Fibroblast of skin of left quadriceps (primary cell): ENCODE results near the gene STAT3.
"Not testable (repeated sequence)": the region's sequence is repeated elsewhere in the genome, so short reads cannot be mapped to it uniquely, and the experiment has no call there.

Experiments used
- DNase-seq, 2 experiments: peaks; one replicate each; pipeline ENCODE4 v3.0.0-alpha.2; 2013; ENCODE audit warnings: low read depth in 2 of 2

STAT3 gene

DNA sequence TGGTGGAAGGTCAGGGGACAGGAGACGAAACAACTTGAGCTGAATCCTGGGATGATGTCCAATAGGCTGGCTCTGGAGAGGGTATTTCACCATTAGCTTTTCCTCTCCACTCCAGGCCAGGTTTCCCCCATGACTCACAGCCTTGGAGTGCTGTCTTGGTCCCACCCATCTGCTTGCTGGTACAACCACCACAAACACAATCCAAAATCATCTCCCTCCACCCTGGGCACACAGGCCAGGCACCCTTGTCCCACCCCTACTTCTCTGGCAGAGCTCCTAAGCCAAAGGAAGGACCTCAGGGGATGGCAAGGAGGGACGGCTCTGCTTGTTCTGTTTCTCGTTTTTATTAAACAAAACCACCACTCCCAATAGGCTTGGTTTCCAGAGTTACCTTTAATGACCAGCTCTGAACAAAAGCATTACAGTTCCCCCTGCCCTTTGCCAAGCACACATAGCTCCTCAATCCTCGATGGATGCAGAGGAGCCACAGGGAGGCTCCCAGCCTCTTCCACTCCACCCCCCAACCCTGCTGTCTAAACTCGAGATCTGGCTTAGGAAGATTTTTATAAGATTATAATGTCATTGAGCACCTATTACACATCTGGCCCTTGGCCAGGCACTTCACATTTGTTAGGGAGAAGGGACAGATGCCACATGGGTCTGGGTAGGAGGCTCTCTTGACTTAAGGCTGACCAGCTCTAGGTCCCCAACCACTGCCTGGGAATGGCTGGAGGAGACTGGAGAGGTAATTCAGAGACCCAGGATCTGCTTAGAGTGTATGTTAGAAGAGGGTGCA, 21.5 kb upstream of the STAT3 start:
- DNase-seq: peak; percentile 49 to 58

DNA sequence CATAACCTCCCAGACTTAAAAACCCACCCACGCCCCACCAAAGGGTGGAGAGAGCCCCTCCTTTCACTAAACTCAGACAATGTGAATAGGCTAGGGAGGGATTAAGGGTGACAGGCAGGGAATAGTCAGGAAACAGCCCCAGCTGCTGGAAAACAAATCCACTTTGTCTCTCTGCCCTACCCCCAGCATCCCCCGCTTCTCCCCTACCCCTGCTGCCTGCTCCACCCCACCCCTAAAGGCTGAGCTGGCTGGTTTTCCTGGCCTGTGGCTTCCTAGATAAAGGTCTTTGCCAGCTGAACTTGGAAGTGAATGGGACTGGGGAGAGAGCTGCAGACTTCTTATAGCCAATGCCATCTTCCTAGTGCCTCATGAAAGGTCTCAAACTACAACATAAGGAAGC, 19.8 kb upstream of the STAT3 start:
- no peak for DNase-seq

DNA sequence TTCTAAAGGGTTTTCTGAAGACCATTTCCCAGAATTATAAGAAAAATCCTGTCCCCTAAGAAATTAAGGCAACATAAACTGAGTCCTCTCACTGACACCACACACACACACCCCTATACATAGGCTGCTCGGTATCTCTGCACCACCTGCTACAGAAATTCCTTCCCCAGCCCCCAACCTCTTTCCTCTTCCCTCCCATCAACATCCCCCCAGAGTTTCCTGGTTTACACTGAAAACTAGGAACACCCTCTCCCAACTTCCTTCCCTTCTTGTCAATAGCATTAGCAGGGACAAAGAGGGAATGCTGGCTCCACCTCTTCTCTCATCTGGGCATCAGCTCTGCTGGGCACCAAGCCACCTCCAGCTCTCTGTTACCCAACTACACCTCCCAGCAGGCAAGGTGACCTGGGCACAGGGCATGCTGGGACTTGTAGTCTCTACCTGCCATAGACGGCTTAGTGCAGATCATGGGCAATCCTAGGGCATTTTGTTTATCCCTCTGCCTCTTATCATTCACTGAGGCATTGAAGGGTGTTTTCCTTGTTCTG, 19.1 kb upstream of the STAT3 start:
- DNase-seq: no peak

DNA sequence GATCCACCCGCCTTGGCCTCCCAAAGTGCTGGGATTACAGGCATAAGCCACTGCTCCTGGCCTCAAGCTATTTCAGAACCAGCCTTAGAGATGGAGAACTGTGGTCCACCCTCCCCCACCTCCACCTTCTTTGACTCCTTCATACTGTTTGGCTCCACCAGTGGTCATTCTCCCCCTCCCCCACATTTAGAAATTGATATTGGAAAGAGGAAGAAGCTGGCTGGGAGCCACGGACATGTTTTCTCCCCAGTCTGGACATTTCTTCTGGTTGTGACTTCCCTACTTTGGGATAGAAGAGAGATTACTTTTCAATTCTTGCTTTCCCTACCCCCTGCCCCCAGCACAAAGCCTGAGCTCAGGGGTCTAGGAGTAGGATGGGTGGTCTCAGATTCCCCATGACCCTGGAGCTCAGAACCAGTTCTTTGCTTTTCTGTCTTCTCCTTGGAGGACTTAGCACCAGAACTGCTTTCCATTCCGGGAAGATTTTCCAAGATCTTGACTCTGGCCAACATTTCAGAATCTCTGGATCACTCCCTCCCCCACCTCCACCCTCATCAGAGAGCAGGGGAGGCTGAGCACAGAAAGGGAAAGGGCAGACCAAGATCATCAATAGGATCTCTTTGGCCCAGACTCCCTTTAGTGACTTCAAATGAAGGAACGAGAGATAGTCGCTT, 18.5 kb upstream of the STAT3 start:
- no peak for DNase-seq

DNA sequence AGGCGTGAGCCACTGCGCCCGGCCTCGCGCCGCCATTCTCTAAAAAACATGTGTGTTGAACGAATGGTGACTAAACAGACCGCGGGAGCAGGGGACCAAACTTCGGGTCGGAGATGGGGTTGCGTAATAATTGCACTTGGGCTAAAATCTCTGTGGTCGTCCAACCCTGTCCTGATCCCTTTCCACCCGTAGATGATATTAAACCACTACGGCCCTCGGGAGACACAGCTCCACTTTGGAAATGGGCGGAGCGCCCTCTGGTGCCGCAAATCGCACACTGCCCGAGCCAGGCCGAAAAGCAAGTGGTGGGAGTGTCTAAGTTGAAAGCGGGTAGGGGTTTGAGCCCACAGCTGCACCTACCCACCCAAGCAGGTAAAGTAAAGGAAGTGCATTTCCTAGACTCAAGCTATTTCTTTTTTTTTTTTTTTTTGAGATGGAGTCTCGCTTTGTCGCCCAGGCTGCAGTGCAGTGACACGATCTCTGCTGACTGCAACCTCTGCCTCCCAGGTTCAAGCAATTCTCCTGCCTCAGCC, 17.8 kb upstream of the STAT3 start:
- DNase-seq: no peak

DNA sequence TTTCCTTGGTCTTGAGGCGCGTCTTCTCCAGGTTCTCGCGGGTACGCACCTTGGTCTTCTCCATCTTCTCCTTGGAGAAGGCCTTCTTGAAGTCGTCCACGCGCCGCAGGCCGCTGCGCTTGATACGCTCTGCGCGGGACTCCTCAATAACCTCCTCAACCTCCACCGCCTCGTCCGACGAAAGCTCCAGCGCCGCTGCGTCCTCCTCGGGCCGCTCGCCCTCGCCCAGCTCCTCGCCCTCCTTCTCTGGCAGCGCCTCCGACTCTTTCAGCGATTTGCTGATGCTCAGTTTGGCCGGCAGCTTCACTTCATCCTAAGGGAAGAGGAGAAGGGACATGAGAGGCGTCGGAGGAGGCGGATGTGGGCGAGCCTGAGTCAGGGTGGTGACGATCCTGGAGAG, 16.8 kb upstream of the STAT3 start:
- DNase-seq: no peak

DNA sequence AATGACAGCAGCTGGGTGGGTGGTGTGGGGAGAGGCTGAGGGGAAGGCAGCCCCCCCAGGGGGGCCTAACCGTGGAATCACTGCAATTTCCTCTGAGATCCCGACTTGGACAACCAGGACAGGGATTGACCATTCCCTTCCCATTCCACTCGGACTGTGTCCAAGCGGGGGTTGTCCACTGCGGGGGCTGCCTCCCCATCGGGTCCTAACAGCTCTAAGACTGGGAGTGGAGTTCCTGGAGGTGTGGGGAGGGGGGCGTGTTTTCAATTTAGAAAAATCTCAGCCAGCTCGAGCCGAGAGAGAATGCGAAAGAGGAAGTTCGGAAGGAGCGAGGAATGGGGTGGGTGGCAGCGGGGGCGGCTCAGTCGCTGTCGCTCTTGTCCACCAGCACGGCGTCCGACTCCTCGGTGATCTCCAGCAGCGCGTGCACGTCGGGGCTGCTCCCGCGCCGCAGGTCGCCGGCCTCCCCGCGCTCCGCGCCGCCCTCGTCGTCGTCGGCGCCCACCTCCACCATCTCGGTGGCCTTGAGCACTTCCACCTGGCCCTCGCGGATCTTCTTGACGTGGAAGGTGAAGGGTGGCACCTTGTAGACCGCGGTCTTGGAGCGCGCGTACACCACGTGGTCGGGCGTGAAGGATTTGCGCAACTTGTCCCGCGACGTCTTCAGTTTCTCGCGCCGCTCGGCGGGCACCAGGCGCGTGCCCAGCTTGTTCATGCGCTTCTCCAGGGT, 16.2 kb upstream of the STAT3 start:
- DNase-seq: no peak

DNA sequence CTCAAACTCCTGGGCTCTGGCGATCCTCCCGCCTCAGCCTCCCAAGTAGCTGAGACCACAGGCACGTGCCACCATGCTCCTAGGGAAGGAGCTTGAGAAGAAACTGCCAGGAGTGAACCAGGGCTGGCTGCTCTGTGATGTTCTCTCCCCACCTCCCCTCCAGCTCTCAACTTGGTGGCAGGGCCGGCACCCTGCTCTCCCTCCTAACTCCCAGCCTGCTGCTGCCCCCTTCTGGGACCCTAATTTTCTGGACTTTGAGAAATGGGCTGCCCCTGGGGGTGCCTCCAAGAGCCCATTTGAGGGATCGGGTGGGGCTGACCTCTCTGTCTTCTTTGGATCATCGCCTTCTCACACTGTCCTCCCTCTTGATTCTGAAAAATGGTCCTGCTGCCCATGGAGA, 14.9 kb upstream of the STAT3 start:
- DNase-seq: no peak

DNA sequence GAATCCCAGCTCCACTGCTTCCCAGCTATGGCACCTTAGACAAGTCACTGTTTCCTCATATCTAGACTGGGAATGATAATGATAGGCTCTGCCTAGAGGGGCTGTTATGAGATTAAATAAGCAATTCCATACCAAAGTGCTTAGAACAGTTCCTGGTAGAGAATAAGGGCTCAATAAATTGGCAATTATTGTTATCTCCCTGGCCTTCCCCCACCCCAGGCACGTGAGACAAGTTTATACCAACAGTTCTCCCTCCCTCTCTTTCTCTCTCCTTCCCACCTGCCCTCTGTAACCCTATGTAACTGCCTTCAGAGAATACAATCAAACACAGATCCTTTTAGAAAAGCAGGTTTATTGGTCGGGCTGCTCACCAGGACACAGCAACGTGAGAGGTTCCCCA, 13.9 kb upstream of the STAT3 start:
- no peak for DNase-seq

DNA sequence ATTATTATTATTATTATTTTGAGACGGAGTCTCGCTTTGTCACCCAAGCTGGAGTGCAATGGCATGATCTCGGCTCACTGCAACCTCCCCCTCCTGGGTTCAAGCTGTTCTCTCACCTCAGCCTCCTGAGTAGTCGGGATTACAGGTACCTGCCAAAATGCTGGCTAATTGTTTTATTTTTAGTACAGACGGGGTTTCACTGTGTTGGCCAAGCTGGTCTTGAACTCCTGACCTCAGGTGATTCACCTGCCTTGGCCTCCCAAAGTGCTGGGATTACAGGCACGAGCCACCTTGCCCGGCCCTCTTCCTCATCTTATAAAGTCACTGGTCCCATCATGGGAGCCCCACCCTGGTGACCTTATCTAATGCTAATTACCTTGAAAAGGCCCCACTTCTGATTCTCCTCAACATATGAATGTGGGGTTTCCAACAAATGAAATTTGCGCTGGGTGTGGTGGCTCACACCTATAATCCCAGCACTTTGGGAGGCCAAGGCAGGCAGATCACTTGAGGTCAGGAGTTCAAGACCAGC, 12.7 kb upstream of the STAT3 start:
- not testable (repeated sequence) for DNase-seq

DNA sequence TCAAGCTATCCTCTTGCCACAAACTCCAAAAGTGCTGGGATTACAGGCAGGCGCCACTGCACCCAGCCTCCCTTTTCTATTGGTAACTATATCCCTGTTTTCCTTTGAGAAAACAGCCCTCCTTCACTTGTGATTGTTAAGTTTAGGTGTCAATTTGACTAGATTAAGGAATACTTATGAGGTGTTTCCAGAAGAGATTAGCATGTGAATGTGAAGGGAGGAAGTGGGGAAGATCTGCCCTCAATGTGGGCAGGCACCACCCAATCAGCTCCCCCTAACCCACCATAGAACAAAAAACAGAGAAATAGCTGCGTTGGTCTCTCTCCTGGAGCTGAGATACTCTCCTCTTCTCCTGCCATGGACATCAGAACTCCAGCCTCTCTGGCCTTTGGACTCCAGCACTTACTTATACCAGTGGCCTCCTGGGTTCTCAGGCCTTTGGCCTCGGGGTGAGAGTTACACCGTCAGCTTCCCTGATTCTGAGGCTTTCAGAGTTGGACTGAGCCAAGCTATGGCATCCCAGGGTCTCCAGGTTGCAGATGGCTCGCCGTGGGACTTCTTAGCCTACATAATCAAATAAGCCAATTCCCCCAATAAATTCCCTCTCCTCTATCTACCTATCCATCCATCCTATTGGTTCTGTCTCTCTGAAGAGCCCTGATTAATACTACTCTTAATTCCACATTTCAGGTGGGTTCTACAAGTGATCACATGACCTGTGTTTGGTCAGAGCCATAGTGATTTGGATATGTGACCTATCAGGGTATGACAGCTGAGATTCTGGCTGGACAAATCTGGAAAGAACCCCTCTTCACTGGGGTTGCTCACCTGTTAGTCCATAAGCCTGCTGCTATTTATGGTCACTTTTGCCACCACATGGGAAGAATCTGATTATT, 12.0 kb upstream of the STAT3 start:
- no peak for DNase-seq

DNA sequence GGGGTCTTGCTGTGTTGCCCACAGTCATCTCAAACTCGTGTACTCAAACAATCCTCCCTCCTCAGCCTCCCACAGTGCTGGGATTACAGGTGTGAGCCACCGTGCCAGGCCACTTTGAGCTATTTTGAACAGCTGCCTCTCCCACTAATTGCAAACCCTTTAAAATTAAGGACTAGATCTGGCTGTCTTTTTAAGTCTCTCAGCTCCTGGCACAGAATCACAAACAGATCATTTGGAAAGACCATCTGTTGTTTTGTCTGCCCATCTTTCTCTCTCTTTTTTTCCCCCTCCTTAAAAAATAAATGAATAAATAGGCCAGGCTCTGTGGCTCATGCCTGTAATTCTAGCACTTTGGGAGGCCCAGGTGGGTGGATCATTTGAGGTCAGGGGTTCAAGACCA, 10.9 kb upstream of the STAT3 start:
- no peak for DNase-seq

DNA sequence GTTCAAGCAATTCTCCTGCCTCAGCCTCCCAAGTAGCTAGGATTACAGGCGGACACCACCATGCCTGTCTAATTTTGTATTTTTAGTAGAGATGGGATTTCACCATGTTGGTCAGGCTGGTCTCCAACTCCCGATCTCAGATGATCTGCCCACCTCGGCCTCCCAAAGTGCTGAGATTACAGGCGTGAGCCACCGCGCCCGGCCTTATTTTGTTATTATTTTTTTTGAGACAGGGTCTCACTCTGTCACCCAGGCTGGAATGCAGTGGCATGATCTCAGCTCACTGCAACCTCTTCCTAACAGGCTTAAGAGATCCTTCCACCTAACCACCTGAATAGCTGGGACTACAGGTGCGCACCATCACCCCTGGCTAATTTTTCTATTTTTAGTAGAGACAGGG, 7.4 kb upstream of the STAT3 start:
- DNase-seq: not testable (repeated sequence)

DNA sequence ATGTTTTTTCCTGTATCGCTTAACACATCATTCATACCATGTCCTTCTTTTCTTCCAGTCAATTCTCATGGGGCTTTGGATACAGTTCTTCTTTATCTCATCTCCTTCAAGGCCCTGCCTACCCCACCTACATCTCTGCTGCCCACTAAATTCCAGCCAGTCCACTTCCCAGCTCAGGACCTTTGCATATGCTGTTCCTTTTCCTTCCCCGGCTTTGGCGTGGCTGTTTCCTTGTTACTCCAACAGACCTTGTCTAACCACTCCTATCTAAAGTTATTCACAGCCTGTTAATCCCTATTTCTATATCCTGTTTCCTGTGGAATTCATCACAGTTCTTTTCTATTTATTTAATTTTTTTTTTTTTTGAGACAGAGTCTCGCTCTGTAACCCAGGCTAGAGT, 6.6 kb upstream of the STAT3 start:
- DNase-seq: no peak

DNA sequence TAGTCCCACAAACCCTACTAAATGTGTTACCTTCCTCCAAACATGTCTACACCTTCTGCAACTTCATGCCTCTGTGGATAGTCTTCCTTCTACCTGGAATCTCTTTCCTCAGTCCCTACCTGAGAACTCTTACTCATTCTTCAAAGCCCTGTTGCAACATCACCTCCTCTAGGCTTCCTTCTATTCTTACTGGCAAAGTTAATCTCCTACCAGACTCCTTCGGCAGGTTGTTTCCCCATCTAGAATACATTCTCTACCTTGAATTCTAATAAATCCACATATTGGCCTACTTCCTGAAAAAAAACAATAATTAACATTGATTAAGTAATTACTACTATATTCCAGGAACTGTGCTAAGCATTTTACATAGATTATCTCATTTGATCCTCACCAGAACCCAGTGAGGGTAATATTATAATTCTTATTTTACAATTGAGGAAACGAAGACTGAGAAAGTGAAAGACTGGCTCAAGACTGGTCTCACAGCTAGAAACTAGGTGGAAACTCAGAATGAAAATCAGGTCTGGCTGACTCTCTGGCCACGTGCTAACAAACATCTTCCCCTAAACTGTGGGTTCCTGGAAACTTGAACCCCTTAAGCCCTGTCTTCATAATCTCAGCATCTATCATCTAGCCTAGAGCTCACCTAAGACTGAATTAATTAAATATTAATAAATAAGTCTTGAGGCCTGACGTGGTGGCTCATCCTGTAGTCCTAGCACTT, 4.6 kb upstream of the STAT3 start:
- DNase-seq: no peak

DNA sequence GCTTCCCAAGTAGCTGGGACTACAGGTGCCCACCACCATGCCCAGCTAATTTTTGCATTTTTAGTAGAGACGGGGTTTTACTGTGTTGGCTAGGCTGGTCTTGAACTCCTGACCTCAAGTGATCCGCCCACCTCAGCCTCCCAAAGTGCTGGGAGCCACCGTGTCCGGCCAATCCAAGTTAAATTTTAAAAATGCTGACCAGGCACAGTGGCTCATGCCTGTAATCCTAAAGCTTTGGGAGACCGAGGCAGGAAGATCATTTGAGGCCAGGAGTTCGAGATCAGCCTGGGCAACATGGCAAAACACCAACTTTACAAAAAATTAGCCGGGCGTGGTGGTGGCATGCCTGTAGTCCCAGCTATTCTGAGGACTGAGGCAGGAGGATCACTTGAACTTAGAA, 3.2 kb upstream of the STAT3 start:
- not testable (repeated sequence) for DNase-seq

DNA sequence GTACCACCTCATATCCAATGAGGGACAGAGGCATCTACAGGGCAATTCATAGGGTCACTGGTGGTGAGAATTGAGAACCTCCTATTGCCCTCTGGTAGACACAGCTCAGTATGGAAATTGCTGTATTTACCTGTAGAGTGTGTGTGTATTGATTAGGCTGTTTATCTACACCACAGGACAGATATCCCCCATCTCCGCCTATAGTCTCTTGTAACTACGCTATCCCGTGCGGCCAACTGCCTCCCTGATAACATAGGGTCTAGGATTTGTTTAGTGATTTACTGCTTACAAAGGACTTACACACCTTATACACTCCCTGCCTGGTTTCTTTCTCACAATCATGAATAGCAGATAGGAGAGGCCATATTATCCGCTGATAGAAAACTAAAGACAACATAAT, 1.7 kb upstream of the STAT3 start:
- DNase-seq: no peak

DNA sequence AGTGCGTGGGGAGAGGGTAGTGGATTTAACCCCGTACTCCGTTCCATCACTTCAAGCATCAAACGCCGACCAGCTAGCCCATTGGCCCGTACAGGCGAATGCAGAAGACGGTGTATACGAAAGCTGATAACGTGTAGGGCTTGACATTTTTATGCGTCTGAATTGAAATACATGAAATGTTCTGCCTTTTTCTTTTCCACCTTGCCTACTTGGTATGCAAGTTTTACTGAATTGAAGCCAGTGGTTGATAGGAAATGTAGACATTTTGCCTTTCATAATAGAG, 834 bp upstream of the STAT3 start:
- no peak for DNase-seq

DNA sequence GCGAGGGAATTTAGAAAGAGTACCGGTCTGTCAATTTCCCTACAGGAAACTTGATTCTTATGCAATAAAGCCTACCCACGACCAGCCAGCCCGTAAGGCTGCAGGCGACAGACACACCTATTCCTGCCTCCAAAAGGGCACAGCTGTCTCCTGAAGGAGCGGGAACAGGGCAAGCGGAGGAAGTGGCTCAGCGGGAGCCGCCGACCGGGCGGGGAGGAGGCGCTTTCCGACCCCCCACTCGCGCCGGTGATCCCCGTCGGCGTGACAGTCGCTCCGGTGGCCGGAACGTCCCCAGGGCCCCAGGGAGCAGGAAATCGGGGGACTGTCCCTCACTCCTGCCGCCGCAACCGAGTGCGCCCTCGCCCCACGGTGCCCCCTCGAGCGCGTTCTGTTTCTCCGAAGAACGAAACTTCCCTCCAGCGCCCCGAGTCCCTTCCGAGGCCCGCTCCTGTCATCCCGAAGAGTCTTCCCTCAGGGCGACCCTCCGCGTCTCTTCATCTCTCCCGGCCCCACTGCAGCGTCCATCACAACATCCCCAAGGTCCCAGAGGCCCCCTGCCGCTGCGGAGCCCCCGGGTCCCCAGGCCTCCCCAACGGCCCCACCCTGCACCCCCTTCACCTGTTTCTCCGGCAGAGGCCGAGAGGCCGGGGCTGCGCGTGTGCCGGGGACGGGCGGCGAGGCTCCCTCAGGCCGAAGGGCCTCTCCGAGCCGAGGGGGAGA, 421 bp downstream of the STAT3 start:
- DNase-seq: no peak
